Activated T-cell treated with anti-CD3 and anti-CD28 coated beads for 24 hours (primary cell): ENCODE data around the gene IFT80.
"Not testable (repeated sequence)": the region's sequence is repeated elsewhere in the genome, so short reads cannot be mapped to it uniquely, and the experiment has no call there.

Source experiments
- DNase-seq: peaks from one replicate; pipeline ENCODE4 v3.0.0-alpha.2; 2020; ENCODE audit warnings: low read depth

Gene IFT80

DNA sequence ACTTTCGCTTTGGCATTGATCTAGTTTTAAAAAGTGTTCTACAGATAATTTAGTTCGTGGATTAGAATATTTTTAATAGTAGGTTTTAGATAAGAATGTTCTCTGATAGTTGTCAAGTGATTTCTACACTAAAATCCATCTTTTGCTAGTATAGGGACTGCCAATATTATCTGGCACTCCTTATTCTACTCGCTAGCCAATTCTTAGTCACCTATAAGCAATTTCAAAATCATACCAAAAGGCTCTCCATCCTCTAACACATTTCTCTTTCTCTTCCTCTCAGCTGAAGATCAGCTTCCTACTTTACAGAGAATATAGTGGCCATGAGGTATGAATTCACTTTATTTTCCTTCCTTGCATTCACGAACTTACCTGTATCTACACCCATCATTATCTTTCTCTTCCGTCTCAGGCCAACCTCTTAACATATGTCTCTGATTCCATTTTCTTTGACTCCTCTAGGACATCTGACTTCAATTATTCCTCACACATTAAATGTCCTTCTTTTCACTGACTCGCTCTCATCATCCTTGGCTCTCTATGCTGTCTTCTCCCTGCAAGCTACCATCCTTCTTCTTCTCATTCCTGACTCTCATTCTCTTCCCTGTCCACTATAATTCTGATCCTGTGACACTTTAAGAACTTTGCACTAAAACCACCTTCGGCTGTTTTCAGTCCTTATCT, 138.3 kb downstream of the IFT80 start:
- no peak for DNase-seq

DNA sequence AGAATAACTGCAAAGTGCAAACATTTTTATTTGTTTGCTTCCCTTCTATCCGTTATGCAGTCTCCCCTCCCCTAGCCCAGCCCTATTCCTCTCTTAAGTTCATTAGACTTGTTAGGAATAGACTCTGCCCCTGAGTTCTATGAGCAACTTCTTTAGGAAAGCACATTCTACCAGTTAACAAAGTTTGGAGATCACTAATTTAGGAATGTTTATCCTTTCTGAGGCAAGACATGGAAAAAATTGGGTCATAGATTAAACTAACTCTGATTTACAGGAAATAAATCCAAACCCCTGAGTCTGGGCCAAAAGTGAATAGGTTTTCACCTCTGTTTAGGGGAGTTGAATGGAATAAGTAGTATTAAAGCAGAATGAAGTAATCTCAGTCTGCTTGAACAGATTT, 139.4 kb downstream of the IFT80 start:
- no peak for DNase-seq

- no peak for DNase-seq
These were observed 141.4 kb downstream of the IFT80 start for GRCh38 chr3:160257606-160258005.

- DNase-seq: no peak
These were observed 145.7 kb downstream of the IFT80 start for GRCh38 chr3:160253298-160253697.

GRCh38 chr3:160247766-160248165, 151.3 kb downstream of the IFT80 start:
- no peak for DNase-seq

DNA sequence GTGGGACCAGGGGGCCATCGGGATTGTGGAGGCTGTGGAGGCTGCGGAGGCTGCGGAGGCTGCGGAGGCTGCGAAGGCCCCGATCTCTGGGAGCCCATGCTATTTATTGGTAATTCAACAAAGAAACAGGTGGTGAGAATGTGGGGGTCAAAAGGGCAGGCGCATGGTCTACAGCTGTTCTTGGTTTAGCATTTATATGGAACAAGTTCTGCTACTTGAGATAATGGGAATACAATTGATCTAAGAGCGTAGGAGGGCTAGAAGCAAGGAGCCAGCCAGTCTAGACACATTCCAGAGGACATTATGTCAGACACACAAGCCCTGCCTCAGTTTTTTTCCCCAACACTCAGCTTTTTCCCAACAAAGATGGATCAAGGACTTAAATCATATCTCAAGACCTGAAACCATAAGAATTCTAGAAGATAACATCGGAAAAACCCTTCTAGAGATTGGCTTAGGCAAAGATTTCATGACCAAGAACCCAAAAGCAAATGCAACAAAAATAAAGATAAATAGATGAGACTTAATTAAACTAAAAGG, 153.7 kb downstream of the IFT80 start:
- no peak for DNase-seq

- not testable (repeated sequence) for DNase-seq
These were observed 158.3 kb downstream of the IFT80 start for GRCh38 chr3:160240719-160241118.

- no peak for DNase-seq
These were observed 167.0 kb downstream of the IFT80 start for GRCh38 chr3:160232014-160232413.

DNA sequence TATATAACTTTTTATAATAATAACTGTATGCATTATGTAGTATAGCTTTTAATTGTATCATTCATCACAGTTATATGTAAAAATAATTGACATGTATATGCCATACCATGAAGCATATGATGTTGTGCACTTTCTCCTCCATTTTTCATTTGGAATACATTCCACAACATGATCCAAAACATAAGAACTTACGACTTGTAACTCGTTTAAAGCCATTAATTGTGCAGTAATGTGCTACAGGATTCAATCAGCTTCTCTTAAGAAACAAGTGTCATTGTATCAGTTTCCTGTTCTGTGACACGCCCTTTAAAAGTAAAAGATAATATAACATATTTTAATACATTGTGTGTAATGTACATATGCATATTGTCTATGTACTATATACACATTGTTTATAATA, 171.6 kb downstream of the IFT80 start:
- DNase-seq: no peak

GRCh38 chr3:160226026-160226907, 172.8 kb downstream of the IFT80 start:
- DNase-seq: no peak

DNA sequence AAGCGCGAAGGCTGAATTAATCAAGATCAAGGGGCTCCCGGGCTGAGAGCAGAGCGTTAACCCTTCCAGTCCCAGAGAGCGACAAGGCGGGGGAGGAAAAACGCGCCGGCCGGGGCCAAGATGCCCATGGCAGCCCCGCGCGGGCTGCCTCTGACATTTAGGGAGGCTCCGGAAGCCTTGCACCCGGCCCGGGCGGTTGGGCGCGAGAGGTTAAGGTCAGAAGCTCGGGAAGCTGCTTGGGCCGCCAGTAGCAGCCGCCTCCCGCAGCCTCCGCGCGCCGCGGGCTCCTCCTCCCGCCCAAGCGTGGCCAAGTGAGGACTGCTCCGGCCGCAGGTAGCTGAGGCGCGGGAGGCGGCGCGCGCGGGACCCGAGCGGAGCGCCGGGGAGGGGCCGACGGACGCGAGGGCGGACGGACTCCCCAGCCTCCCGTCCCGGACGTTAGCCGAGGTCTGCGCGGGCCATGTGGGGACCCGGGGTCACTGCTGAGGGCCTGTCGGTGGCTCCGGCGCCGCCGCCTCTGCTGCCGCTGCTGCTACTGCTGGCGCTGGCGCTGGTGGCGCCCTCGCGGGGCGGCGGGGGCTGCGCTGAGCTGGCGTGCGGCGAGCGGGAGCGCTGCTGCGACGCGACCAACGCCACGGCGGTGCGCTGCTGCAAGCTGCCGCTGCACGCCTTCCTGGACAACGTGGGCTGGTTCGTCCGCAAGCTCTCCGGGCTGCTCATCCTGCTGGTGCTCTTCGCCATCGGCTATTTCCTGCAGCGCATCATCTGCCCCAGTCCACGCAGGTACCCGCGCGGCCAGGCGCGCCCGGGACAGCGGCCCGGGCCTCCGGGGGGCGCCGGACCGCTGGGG, 173.6 kb downstream of the IFT80 start, which contains the start of gene C3orf80:
Gene C3orf80, plus strand, starts transcription at position 247 of the 850 bp plus-strand sequence. Its CDS starts 214 bp downstream, at position 461.
- DNase-seq: peak; percentile 23

GRCh38 chr3:160224811-160225175, 174.2 kb downstream of the IFT80 start:
- DNase-seq: no peak

DNA sequence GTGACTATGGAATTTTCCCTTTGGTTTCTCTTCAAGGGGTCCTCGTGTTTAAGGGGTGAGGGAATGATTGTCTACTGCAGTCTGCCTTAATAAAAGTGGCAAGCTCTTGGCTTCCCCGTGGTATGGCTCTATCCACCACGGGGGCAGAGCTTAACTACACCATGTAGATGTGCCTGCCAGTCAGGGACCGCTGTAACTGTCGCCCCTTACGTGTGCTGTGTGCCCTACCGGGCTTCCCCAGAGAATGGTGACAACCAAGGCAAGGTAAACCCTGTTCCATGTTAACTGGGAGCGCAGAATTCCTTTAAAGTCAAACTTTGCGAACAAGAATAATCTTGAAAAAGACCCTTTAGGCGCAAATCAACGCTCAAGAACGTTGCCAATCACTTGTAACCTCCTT, 174.8 kb downstream of the IFT80 start:
- DNase-seq: no peak

GRCh38 chr3:160221019-160221418, 178.0 kb downstream of the IFT80 start:
- no peak for DNase-seq

DNA sequence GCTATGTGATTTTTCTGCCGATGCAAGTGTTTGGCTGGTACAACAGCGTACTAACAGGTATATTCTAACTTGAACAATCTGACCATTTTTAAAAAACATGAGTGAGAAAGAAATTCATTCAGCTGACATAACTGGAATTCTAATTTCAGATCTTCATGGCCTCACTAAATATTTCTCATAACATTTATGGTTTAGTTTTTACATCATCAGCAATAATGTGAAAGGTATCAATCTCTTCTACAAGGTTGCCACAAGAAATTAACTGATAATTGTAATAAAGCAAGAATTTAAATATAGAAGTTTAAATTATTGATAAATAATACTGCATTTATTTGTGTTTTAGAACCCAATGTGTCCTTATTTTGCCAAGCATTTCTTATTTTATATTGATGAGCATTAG, 179.0 kb downstream of the IFT80 start:
- no peak for DNase-seq

DNA sequence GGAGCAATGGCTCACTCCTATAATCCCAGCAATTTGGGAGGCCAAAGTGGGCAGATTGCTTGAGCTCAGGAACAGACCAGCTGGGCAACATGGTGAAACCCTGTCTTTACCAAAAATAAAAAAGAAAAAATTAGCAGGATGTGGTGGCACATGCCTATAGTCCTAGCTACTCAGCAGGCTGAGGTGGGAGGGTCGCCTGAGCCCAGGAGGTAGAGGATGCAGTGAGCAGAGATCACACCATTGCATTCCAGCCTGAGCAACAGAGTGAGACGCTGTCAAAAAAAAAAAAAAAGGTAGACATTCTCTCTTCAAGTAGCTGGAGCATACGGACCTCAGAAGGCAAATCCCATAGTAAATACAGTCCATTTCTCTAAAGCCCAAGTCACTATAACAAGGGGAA, 180.9 kb downstream of the IFT80 start:
- DNase-seq: no peak

- no peak for DNase-seq
These were observed 181.3 kb downstream of the IFT80 start for GRCh38 chr3:160217675-160218074.

DNA sequence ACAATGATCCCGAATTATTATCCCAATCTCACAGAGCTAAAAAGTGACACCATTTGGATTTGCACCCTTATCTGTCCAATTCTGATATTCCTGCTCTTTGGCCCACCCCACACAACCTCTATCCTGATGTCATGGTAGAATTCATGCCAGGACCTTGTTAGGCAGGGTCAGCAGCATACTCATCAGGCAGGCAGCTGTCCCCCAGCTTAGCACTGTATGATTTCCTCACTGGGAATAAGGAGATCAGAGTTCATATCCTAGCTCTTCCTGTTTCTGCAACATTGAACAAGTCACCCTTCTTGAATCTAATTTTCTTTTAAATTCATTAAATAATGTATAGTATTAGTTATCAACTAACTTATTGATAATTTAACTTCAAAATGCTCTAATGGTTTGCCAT, 185.8 kb downstream of the IFT80 start:
- no peak for DNase-seq

DNA sequence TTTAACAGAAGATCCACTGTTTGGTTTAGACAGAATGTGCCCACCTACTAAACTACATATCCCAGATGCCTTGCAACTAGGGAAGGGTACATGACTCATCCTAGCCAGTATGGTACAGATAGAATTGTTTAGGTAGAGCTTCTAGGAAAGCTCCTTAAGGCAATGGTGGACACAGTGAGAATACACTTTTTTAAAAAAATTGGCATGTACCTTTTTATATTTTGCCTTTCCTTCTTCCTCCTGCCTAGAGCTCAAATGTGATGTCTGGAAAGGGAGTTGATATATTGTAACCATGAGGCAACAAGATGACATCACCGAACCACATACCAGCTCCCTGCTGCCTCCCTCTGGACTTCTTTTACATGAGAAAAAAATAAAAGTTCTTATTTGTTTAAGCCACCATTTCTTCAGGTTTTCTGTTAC, 188.2 kb downstream of the IFT80 start:
- DNase-seq: no peak

- no peak for DNase-seq
These were observed 188.7 kb downstream of the IFT80 start for GRCh38 chr3:160210341-160210740.
